HCT116 (cell line): ENCODE measurements around the gene RNF31. TPM values are rescaled to one million over a fixed set of nuclear protein-coding genes. Genes with fewer than 3 reads are reported as not detected.

Experiments used
- ATAC-seq: fragments of 200-7000 bp; cut with Tn5 transposase; 2 replicates; pipeline ENCODE4 v1.9.1; 2020; ENCODE audit warnings: mild to moderate bottlenecking, moderate library complexity
- BruUV-seq: library from RNA; stranded (reverse); fragments of 400-500 nt; replicated peaks from 2 replicates; lab custom pipeline; 2021; lab: Mats Ljungman, UMichigan
- CTCF ChIA-PET: fragments of 300-600 bp; sonication (Branson Sonifier 250); formaldehyde crosslinking; loops from one replicate; lab custom pipeline; 2021; ENCODE audit warnings: antibody characterized with exemption; lab: Charles Lee
- POLR2A ChIA-PET: fragments of 300-600, 350-600 bp; sonication (Branson Sonifier 250); formaldehyde crosslinking; loops from one replicate; lab custom pipeline; 2021; ENCODE audit warnings: antibody characterized with exemption; lab: Charles Lee
- RAD21 ChIA-PET, 2 experiments: fragments of 300-600 bp; sonication (Branson Sonifier 250); formaldehyde crosslinking; loops; one replicate each; lab custom pipeline; 2023; ENCODE audit warnings: low total read pairs in 2 of 2; ENCODE audit not compliant: uncharacterized antibody in 2 of 2, unreplicated experiment in 2 of 2, low non-redundant PET in 1 of 2; lab: Charles Lee
- DNase-seq: peaks from one replicate; pipeline ENCODE4 v3.0.0-alpha.2; 2010; ENCODE audit warnings: low read depth, low spot score
- H2AFZ ChIP-seq: fragments of 200-600 bp; shearing (Covaris generic), sonication (generic); 2 replicates; pipeline ENCODE4 v1.6.1; 2017; ENCODE audit warnings: low read depth, mixed run types, mixed read lengths, antibody characterized with exemption, low read length; ENCODE audit not compliant: poor library complexity, severe bottlenecking
- H3K27ac ChIP-seq: 2 replicates; pipeline ENCODE4 v1.5.1; 2012; ENCODE audit warnings: low read depth, low read length
- H3K27me3 ChIP-seq: fragments of 200-600 bp; sonication (generic); 2 replicates; pipeline ENCODE4 v1.6.1; 2016; ENCODE audit warnings: mixed run types, low read length, mixed read lengths; ENCODE audit not compliant: insufficient read depth
- H3K36me3 ChIP-seq, 2 experiments: fragments of 200-500 bp in 1 of 2; fragments of 200-600 bp in 1 of 2; sonication (Bioruptor generic) in 1 of 2; sonication (generic) in 1 of 2; 2 replicates each; pipeline versions ENCODE4 v1.5.1 to v1.6.1; 2014 to 2016; ENCODE audit warnings: low read length in 2 of 2, inconsistent platforms in 1 of 2, mixed read lengths in 1 of 2, mixed run types in 1 of 2; ENCODE audit not compliant: insufficient read depth in 2 of 2, control insufficient read depth in 1 of 2
- H3K4me1 ChIP-seq, 2 experiments: fragments of 200-600 bp in 1 of 2; sonication (generic) in 1 of 2; 2 replicates each; pipeline versions ENCODE4 v1.5.1 to v1.6.1; 2012 to 2017; ENCODE audit warnings: low read length in 2 of 2, inconsistent platforms in 1 of 2, mild to moderate bottlenecking in 1 of 2, mixed read lengths in 1 of 2, mixed run types in 1 of 2, moderate library complexity in 1 of 2; ENCODE audit not compliant: insufficient read depth in 2 of 2, control insufficient read depth in 1 of 2
- H3K4me2 ChIP-seq: fragments of 200-600 bp; sonication (generic); 2 replicates; pipeline ENCODE4 v1.6.1; 2017; ENCODE audit warnings: mixed run types, low read length, mixed read lengths
- H3K4me3 ChIP-seq, 2 experiments: fragments of 200-600 bp in 1 of 2; sonication (generic) in 1 of 2; replicated peaks in 1 of 2; 2 replicates each; pipeline ENCODE4 v1.5.1; 2011 to 2016; ENCODE audit warnings: low read length in 2 of 2, control low read depth in 1 of 2, low read depth in 1 of 2, mild to moderate bottlenecking in 1 of 2, mixed read lengths in 1 of 2, mixed run types in 1 of 2
- H3K79me2 ChIP-seq: fragments of 200-600 bp; sonication (generic); 2 replicates; pipeline ENCODE4 v1.6.1; 2017; ENCODE audit warnings: mild to moderate bottlenecking, mixed run types, low read length, moderate library complexity, mixed read lengths; ENCODE audit not compliant: insufficient read depth
- H3K9ac ChIP-seq: fragments of 200-600 bp; sonication (generic); 2 replicates; pipeline ENCODE4 v1.6.1; 2016; ENCODE audit warnings: low read length, mixed read lengths
- H3K9me2 ChIP-seq: fragments of 200-600 bp; sonication (generic), shearing (Covaris generic); 2 replicates; pipeline ENCODE4 v1.6.1; 2017; ENCODE audit warnings: mixed run types, mild to moderate bottlenecking, moderate library complexity; ENCODE audit not compliant: insufficient read depth
- H3K9me3 ChIP-seq, 2 experiments: fragments of 200-500 bp in 1 of 2; fragments of 200-600 bp in 1 of 2; sonication (Bioruptor generic) in 1 of 2; sonication (generic) in 1 of 2; 2 replicates each; pipeline ENCODE4 v1.6.1; 2014 to 2017; ENCODE audit warnings: low read length in 2 of 2, mixed read lengths in 2 of 2, inconsistent platforms in 1 of 2, low read depth in 1 of 2, mild to moderate bottlenecking in 1 of 2, mixed run types in 1 of 2, moderate library complexity in 1 of 2; ENCODE audit not compliant: control insufficient read depth in 1 of 2, insufficient read depth in 1 of 2
- H4K20me1 ChIP-seq: fragments of 200-600 bp; sonication (generic), shearing (Covaris generic); 2 replicates; pipeline ENCODE4 v1.6.1; 2017; ENCODE audit warnings: mixed run types, mild to moderate bottlenecking, moderate library complexity; ENCODE audit not compliant: insufficient read depth
- ATF3 ChIP-seq: IDR thresholded peaks from 2 replicates; pipeline ENCODE4 v1.6.1; 2012
- CBX3 ChIP-seq: IDR thresholded peaks from 2 replicates; pipeline ENCODE4 v1.6.1; 2012; ENCODE audit warnings: low read depth
- CEBPB ChIP-seq: IDR thresholded peaks from 2 replicates; pipeline ENCODE4 v1.6.1; 2012; ENCODE audit warnings: low read depth
- EGR1 ChIP-seq: IDR thresholded peaks from 2 replicates; pipeline ENCODE4 v1.6.1; 2012; ENCODE audit warnings: low read depth
- ELF1 ChIP-seq: IDR thresholded peaks from 2 replicates; pipeline ENCODE4 v1.6.1; 2012; ENCODE audit warnings: low read depth, borderline replicate concordance
- EZH2phosphoT487 ChIP-seq: fragments of 200-600 bp; IDR thresholded peaks from 2 replicates; pipeline ENCODE4 v1.6.1; 2018; ENCODE audit warnings: antibody characterized with exemption, borderline replicate concordance
- JUND ChIP-seq: IDR thresholded peaks from 2 replicates; pipeline ENCODE4 v1.6.1; 2012
- POLR2AphosphoS5 ChIP-seq: IDR thresholded peaks from 2 replicates; pipeline ENCODE4 v1.6.1; 2011; ENCODE audit warnings: mild to moderate bottlenecking, low read depth, low read length, moderate library complexity
- RAD21 ChIP-seq: IDR thresholded peaks from 2 replicates; pipeline ENCODE4 v1.6.1; 2012; ENCODE audit warnings: low read depth, mild to moderate bottlenecking
- SIN3A ChIP-seq: IDR thresholded peaks from 2 replicates; pipeline ENCODE4 v1.6.1; 2012; ENCODE audit warnings: low read depth
- SP1 ChIP-seq: IDR thresholded peaks from 2 replicates; pipeline ENCODE4 v1.6.1; 2012; ENCODE audit warnings: low read depth
- SRF ChIP-seq: IDR thresholded peaks from 2 replicates; pipeline ENCODE4 v1.6.1; 2012; ENCODE audit warnings: low read depth
- TCF7L2 ChIP-seq: IDR thresholded peaks from 2 replicates; pipeline ENCODE4 v1.7.0; 2011; ENCODE audit warnings: borderline replicate concordance, inconsistent platforms; ENCODE audit not compliant: insufficient read depth, insufficient read length; ENCODE audit errors: extremely low read depth
- YY1 ChIP-seq: IDR thresholded peaks from 2 replicates; pipeline ENCODE4 v1.6.1; 2011; ENCODE audit warnings: low read length, low read depth, moderate library complexity, mild to moderate bottlenecking; ENCODE audit not compliant: insufficient replicate concordance; ENCODE audit errors: extremely low read depth
- ZBTB33 ChIP-seq: IDR thresholded peaks from 2 replicates; pipeline ENCODE4 v1.6.1; 2011; ENCODE audit warnings: mild to moderate bottlenecking, low read length, moderate library complexity; ENCODE audit not compliant: insufficient replicate concordance; ENCODE audit errors: extremely low read depth
- ZFX ChIP-seq: fragments of 450-650 bp; IDR thresholded peaks from 2 replicates; pipeline ENCODE4 v1.6.1; 2017
- ZNF274 ChIP-seq: fragments of 200-500 bp; sonication (Bioruptor generic); IDR thresholded peaks from 2 replicates; pipeline ENCODE4 v1.6.1; 2014; ENCODE audit warnings: mild to moderate bottlenecking, low read depth, low read length, inconsistent platforms
- intact Hi-C: fragments of 100-400 bp; cut with micrococcal nuclease; formaldehyde crosslinking; loops from 2 replicates; pipeline ENCODE4 v1.10.0; 2022
- total RNA-seq: library from RNA; stranded (reverse); gene quantifications from one replicate; pipeline ENCODE4 v1.2.1, GENCODE V29; 2021; ENCODE audit not compliant: unreplicated experiment
- TF ChIP-seq, protein P1 (sequence below): IDR thresholded peaks from 2 replicates; pipeline ENCODE4 v1.6.1; 2012
- TF ChIP-seq, protein P2 (sequence below): IDR thresholded peaks from 2 replicates; pipeline ENCODE4 v1.6.1; 2012; ENCODE audit warnings: low read depth

The RNF31 gene
- total RNA-seq, 1 experiment from 2014 or later: 78.0 TPM

DNA sequence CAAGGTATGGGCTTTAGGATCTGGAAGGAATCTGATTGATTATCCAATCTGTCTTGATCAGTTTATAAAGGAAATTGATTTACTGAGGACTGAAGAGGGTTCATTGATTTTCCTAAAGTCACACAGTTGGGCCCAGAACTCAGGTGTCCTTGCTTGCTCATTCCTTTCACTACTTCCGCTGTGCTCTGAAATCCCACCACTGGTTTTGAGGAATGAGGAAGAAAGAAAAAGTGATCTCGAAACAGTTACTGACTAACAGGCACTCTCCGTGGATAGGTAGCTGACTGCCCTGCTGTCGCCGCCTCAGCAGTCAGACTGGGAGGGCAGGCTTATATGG is 16.9 kb upstream of the RNF31 start, which contains the start of gene FITM1:
Gene FITM1, plus strand, starts transcription at position 280 of the 337 bp plus-strand sequence. CDS start 905 bp downstream, outside the sequence.
- no peak within 1 kb of the TSS for H3K4me2 ChIP-seq
- CTCF ChIA-PET: interaction anchor here (1.2 kb wide), 1 partner anchor 22 kb away, joined by 3 read pairs; no protein-coding TSS in a partner anchor
- H3K4me3 ChIP-seq: no peak within 1 kb of the TSS
- no peaks in the 10 kb centered on the region for H3K36me3 ChIP-seq
- H3K9ac ChIP-seq: no peak within 1 kb of the TSS
- DNase-seq (no peak), ATAC-seq (no peak)
- BruUV-seq: no TSS peak
- H4K20me1 ChIP-seq: no peaks in the 10 kb centered on the region
- TF ChIP-seq SRF (no peak), POLR2AphosphoS5 (no peak), TCF7L2 (no peak), ELF1 (no peak), ZBTB33 (no peak), EGR1 (no peak), ZNF274 (no peak), CBX3 (no peak), EZH2phosphoT487 (no peak), CEBPB (no peak), ZFX (no peak), SIN3A (no peak), YY1 (no peak), SP1 (no peak), RAD21 (no peak), JUND (no peak), ATF3 (no peak)
- TF ChIP-seq, protein P1, sequence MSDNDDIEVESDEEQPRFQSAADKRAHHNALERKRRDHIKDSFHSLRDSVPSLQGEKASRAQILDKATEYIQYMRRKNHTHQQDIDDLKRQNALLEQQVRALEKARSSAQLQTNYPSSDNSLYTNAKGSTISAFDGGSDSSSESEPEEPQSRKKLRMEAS: no peak
- TF ChIP-seq, protein P2, sequence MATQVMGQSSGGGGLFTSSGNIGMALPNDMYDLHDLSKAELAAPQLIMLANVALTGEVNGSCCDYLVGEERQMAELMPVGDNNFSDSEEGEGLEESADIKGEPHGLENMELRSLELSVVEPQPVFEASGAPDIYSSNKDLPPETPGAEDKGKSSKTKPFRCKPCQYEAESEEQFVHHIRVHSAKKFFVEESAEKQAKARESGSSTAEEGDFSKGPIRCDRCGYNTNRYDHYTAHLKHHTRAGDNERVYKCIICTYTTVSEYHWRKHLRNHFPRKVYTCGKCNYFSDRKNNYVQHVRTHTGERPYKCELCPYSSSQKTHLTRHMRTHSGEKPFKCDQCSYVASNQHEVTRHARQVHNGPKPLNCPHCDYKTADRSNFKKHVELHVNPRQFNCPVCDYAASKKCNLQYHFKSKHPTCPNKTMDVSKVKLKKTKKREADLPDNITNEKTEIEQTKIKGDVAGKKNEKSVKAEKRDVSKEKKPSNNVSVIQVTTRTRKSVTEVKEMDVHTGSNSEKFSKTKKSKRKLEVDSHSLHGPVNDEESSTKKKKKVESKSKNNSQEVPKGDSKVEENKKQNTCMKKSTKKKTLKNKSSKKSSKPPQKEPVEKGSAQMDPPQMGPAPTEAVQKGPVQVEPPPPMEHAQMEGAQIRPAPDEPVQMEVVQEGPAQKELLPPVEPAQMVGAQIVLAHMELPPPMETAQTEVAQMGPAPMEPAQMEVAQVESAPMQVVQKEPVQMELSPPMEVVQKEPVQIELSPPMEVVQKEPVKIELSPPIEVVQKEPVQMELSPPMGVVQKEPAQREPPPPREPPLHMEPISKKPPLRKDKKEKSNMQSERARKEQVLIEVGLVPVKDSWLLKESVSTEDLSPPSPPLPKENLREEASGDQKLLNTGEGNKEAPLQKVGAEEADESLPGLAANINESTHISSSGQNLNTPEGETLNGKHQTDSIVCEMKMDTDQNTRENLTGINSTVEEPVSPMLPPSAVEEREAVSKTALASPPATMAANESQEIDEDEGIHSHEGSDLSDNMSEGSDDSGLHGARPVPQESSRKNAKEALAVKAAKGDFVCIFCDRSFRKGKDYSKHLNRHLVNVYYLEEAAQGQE: no peak
- H3K27me3 ChIP-seq: no peaks in the 10 kb centered on the region
- peaks cover 4% of the 10 kb centered on the region in 2 experiments; a peak in 3 of 4 replicates for H3K4me1 ChIP-seq
- POLR2A ChIA-PET: interaction anchor here (1.2 to 3.0 kb wide), 2 partner anchors 16 to 36 kb away, joined by 3 to 8 read pairs; partner anchors contain the start of genes DCAF11, NRL and PCK2
- H2AFZ ChIP-seq: no peak within 1 kb of the TSS
- H3K9me3 ChIP-seq: no peaks in the 10 kb centered on the region
- H3K9me2 ChIP-seq: no peaks in the 10 kb centered on the region
- RAD21 ChIA-PET: no interaction called here
- H3K27ac ChIP-seq: no peak within 1 kb of the TSS
- intact Hi-C loops: no loop called here
- no peaks in the 10 kb centered on the region for H3K79me2 ChIP-seq
